Left lung (tissue), 10 donors: ENCODE measurements around the gene NEK7. TPM values are rescaled to one million over a fixed set of nuclear protein-coding genes. Genes with fewer than 3 reads are reported as not detected.

ENCODE experiments used
- ATAC-seq: fragments of 200-7000 bp; cut with Tn5 transposase; one replicate; pipeline ENCODE4 v1.9.1; 2020; ENCODE audit warnings: moderate library complexity
- DNase-seq, 4 donors: peaks; one replicate each; pipeline ENCODE4 v3.0.0-alpha.2; 2013 to 2020
- H3K27ac ChIP-seq, 2 donors: fragments of 200-600 bp; sonication (generic) in 1 of 2; one replicate each; pipeline versions ENCODE4 v1.5.0 to v1.8.0; 2020 to 2021
- H3K27me3 ChIP-seq, 2 donors: fragments of 200-600 bp; sonication (generic) in 1 of 2; one replicate each; pipeline versions ENCODE4 v1.5.0 to v1.8.0; 2020 to 2021
- H3K36me3 ChIP-seq, 2 donors: fragments of 200-600 bp; sonication (generic) in 1 of 2; one replicate each; pipeline versions ENCODE4 v1.5.0 to v1.8.0; 2020 to 2021
- H3K4me1 ChIP-seq, 2 donors: fragments of 200-600 bp; one replicate each; pipeline ENCODE4 v1.8.0; 2021
- H3K4me3 ChIP-seq, 2 donors: fragments of 200-600 bp; sonication (generic) in 1 of 2; one replicate each; pipeline versions ENCODE4 v1.5.0 to v1.8.0; 2020 to 2021; ENCODE audit warnings: mild to moderate bottlenecking in 1 of 2
- H3K9me3 ChIP-seq, 2 donors: fragments of 200-600 bp; sonication (generic) in 1 of 2; one replicate each; pipeline versions ENCODE4 v1.5.0 to v1.8.0; 2020 to 2021
- intact Hi-C, 2 donors: fragments of 100-400 bp; cut with DNase I; formaldehyde crosslinking; loops; one replicate each; pipeline versions ENCODE4 v1.11.2 to v1.14.2; 2022
- polyA plus RNA-seq, 6 donors: library from polyadenylated mRNA; unstranded; fragments of 120-200 nt; gene quantifications; one replicate each; pipeline ENCODE4 v1.2.1, GENCODE V29; 2013; ENCODE audit not compliant: insufficient read length in 6 of 6
- total RNA-seq, 2 donors: library from RNA; stranded (reverse); fragmentation: NEBNext Ultra II Directional; extraction: Animal tissue kit (Norgen Biotek cat#: 25700); gene quantifications; one replicate each; pipeline ENCODE4 v1.2.1, GENCODE V29; 2021
- TF ChIP-seq, protein P1 (sequence below), 2 donors: fragments of 200-600 bp; sonication (generic) in 1 of 2; IDR thresholded peaks; one replicate each; pipeline versions ENCODE4 v1.5.0 to v1.8.0; 2021; ENCODE audit warnings: antibody characterized with exemption in 2 of 2
- donor health status: DM: no; HTN: yes; CAD: no.
- donor health status: DM: no; HTN: no; CAD: no.

The NEK7 gene
- total and polyA plus RNA-seq, 8 donors = 66.9 to 102 (median 76.1) TPM

DNA sequence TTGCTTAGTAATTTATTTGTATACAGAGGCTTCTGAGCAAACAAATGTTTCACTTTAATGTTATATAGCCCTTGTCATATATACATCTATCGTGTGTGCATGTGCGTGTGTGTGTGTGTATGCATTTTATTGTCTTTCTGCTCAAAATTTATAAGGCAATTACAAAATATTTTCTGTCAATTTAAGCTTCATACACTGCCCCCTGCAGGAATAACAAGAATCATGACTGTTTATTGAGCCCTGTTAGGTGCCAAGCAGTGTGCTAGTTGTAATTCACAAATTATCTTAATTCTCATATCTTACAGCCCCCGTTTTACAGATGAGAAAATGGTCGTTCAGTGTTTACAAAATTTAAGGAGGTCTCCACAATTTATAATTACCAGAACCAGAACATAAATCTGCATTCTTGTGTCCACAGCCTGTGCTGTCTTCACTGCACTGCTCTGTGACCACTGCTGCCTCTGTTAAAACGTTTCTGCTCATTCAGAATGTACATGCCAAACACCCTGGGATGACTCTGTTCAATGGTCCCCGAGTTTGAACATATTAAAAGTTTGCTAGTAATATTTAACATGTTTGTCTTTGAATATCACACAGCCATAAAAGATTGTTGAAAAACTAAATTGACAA lies 202.3 kb downstream of the NEK7 start:
- Histone ChIP-seq H3K4me3 (no peak overlapping the region), H3K9me3 (no peaks in the 10 kb centered on the region), H3K36me3 (no peaks in the 10 kb centered on the region), H3K4me1 (no peaks in the 10 kb centered on the region), H3K27me3 (no peaks in the 10 kb centered on the region), H3K27ac (no peak overlapping the region)
- intact Hi-C loops = loop anchor here in 1 of 2 donors (10.0 kb wide), 1 partner anchor 274 kb away; no protein-coding TSS in a partner anchor
- TF ChIP-seq, protein P1, sequence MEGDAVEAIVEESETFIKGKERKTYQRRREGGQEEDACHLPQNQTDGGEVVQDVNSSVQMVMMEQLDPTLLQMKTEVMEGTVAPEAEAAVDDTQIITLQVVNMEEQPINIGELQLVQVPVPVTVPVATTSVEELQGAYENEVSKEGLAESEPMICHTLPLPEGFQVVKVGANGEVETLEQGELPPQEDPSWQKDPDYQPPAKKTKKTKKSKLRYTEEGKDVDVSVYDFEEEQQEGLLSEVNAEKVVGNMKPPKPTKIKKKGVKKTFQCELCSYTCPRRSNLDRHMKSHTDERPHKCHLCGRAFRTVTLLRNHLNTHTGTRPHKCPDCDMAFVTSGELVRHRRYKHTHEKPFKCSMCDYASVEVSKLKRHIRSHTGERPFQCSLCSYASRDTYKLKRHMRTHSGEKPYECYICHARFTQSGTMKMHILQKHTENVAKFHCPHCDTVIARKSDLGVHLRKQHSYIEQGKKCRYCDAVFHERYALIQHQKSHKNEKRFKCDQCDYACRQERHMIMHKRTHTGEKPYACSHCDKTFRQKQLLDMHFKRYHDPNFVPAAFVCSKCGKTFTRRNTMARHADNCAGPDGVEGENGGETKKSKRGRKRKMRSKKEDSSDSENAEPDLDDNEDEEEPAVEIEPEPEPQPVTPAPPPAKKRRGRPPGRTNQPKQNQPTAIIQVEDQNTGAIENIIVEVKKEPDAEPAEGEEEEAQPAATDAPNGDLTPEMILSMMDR (IDR thresholded peaks at IDR 0.05) = peak; percentile 28 to 42
- no peak for DNase-seq
- ATAC-seq = no peak

DNA sequence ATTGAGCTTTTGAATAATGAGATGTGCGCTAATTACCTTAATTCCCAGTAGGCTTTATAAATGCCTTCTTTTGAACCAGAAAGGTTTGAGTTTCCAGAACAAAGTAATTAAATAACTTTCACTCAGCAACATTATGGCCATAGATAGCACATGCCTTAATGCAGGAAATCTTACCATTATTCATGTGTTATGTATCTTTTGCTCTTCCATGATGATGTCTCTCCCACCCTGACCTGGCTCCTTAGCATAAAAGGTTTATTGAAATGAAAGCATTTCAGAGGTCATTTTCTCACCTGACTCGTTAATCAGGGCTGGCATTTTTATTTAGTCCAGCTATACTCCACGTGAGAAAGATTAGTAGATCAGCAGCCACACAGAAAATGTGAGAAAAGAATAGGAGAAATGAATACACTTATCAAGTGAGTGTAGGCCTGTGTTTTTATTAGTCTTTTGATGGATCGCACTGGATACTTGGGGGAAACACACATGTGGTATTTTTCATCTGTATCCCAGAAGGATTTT lies 203.5 kb downstream of the NEK7 start:
- no peaks in the 10 kb centered on the region for H3K4me1 ChIP-seq
- TF ChIP-seq, protein P1 (IDR thresholded peaks at IDR 0.05) = no peak
- H3K27me3 ChIP-seq = no peaks in the 10 kb centered on the region
- no peak overlapping the region for H3K27ac ChIP-seq
- no peak for DNase-seq
- no peak for ATAC-seq
- intact Hi-C loops = no loop called here
- no peaks in the 10 kb centered on the region for H3K9me3 ChIP-seq
- no peak overlapping the region for H3K4me3 ChIP-seq
- no peaks in the 10 kb centered on the region for H3K36me3 ChIP-seq

DNA sequence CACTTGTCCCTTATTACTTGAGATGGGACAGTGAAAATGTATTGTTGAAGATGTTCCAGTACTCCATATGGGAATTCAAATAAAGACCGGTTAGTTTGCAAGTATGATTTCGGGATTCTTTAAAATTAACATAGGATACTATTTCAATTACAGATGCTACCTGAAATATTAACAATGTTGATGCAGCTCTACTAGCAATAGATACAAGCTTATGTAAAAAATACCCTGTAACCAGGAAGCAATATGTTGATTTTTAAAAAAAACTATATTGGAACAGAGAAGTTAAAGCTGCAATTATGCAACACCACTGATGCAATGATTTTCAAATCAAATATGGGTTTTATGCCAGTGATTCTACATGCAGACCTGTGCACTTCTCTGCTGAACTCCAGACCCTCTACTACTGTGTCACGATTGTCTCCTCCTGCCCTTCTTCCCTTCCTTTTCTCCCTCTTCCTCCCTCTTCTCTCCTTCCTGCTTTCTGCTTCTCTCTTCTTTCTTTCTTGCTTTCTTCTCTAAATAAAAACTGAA lies 204.5 kb downstream of the NEK7 start:
- H3K9me3 ChIP-seq = no peaks in the 10 kb centered on the region
- no peaks in the 10 kb centered on the region for H3K27me3 ChIP-seq
- ATAC-seq = no peak
- H3K27ac ChIP-seq = no peak overlapping the region
- no peaks in the 10 kb centered on the region for H3K36me3 ChIP-seq
- no peak for DNase-seq
- TF ChIP-seq, protein P1 (IDR thresholded peaks at IDR 0.05) = no peak
- H3K4me1 ChIP-seq = no peaks in the 10 kb centered on the region
- H3K4me3 ChIP-seq = no peak overlapping the region
- intact Hi-C loops = no loop called here

DNA sequence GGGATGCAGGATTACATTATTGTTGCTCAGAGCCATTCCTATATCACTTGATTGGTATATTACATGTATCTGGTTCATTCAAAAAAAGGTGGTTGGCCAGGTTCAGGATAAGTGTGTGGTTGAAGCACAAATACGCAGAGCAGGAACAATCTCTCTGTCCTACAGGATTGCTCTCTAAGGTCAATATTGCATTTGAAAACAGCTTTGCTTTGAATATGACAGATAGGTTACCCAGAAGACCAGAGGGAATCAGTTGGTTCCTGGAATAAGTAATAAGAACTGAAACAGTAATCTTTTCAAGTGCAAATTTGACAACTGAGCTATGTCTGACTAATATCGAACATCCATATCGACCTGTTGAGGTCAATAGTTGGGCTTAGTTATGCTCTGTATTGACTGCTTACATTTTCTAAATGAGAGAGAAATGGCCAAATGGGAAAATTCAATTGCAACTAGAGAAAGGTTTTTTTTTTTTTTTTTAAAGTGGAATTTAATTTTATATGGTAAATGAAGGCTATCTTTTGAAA lies 206.9 kb downstream of the NEK7 start:
- intact Hi-C loops = no loop called here
- H3K4me3 ChIP-seq = no peak overlapping the region
- no peaks in the 10 kb centered on the region for H3K36me3 ChIP-seq
- TF ChIP-seq, protein P1 (IDR thresholded peaks at IDR 0.05) = no peak
- ATAC-seq = no peak
- H3K4me1 ChIP-seq = no peaks in the 10 kb centered on the region
- no peaks in the 10 kb centered on the region for H3K9me3 ChIP-seq
- H3K27me3 ChIP-seq = no peaks in the 10 kb centered on the region
- H3K27ac ChIP-seq = no peak overlapping the region
- DNase-seq = no peak

DNA sequence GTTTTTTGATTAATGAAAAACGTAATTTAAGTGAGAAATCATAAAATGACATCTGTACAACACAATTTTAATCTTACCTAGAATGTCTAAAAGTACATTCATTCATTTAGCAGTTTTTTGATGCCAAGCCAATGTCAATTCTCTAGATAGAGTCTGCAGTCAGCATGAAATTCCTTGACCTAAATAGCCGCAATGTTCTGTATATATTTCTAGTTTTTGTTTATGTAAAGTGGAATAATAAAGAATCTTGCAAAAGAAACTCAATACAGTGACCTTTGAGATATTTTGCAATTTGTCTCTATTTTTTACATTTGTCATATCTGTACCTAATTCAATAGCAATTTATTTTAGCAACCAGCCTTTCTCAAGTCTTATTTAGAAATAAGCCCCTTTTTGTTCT lies 207.7 kb downstream of the NEK7 start:
- no peaks in the 10 kb centered on the region for H3K9me3 ChIP-seq
- no peak overlapping the region for H3K4me3 ChIP-seq
- no peak overlapping the region for H3K27ac ChIP-seq
- no peaks in the 10 kb centered on the region for H3K36me3 ChIP-seq
- TF ChIP-seq, protein P1 (IDR thresholded peaks at IDR 0.05) = no peak
- no peaks in the 10 kb centered on the region for H3K4me1 ChIP-seq
- DNase-seq (no peak), ATAC-seq (no peak)
- H3K27me3 ChIP-seq = no peaks in the 10 kb centered on the region
- intact Hi-C loops = no loop called here
